Fibroblast of skin of scalp (primary cell): ENCODE measurements around the gene LNPEP.
A peak's percentile ranks its signal among the peaks of the same experiment; 100 is the strongest.

Source experiments
- DNase-seq: peaks from one replicate; pipeline ENCODE4 v3.0.0-alpha.2; 2013

LNPEP gene

GRCh38 chr5:96962540-96962991, 26.7 kb downstream of the LNPEP start:
- DNase-seq: no peak

- peak; percentile 89 for DNase-seq
Observed at GRCh38 chr5:96963267-96963666, 27.4 kb downstream of the LNPEP start.

GRCh38 chr5:96966801-96967200, 30.9 kb downstream of the LNPEP start:
- no peak for DNase-seq

GRCh38 chr5:96967400-96967799, 31.5 kb downstream of the LNPEP start:
- no peak for DNase-seq

GRCh38 chr5:96968074-96968473, 32.2 kb downstream of the LNPEP start:
- peak; percentile 56 for DNase-seq

- DNase-seq: no peak
Observed at GRCh38 chr5:96968614-96969013, 32.7 kb downstream of the LNPEP start.

GRCh38 chr5:96969366-96969765, 33.5 kb downstream of the LNPEP start:
- no peak for DNase-seq

- no peak for DNase-seq
Observed at GRCh38 chr5:96972599-96973334, 36.9 kb downstream of the LNPEP start.

GRCh38 chr5:96973532-96974401, 37.9 kb downstream of the LNPEP start:
- DNase-seq: no peak

- DNase-seq: peak; percentile 57
Observed at GRCh38 chr5:96975656-96976055, 39.8 kb downstream of the LNPEP start.

GRCh38 chr5:96977228-96977627, 41.3 kb downstream of the LNPEP start:
- no peak for DNase-seq

GRCh38 chr5:96978812-96979449, 43.1 kb downstream of the LNPEP start:
- DNase-seq: peak; percentile 65

GRCh38 chr5:96984506-96985192, 48.8 kb downstream of the LNPEP start:
- DNase-seq: no peak

- DNase-seq: no peak
Observed at GRCh38 chr5:96986450-96986849, 50.6 kb downstream of the LNPEP start.

- no peak for DNase-seq
Observed at GRCh38 chr5:96990102-96990501, 54.2 kb downstream of the LNPEP start.

- DNase-seq: no peak
Observed at GRCh38 chr5:96991708-96992107, 55.8 kb downstream of the LNPEP start.

GRCh38 chr5:96993760-96994159, 57.9 kb downstream of the LNPEP start:
- no peak for DNase-seq

GRCh38 chr5:96994493-96994892, 58.6 kb downstream of the LNPEP start:
- DNase-seq: no peak

- peak; percentile 43 for DNase-seq
Observed at GRCh38 chr5:96995419-96995818, 59.5 kb downstream of the LNPEP start.

GRCh38 chr5:96997265-96997859, 61.5 kb downstream of the LNPEP start:
- peak; percentile 64 for DNase-seq

GRCh38 chr5:96999856-97000255, 64.0 kb downstream of the LNPEP start:
- no peak for DNase-seq

GRCh38 chr5:97000391-97000790, 64.5 kb downstream of the LNPEP start:
- peak; percentile 22 for DNase-seq
